HG02763 (cell line): ENCODE results near the gene FAM83D.
A peak's percentile ranks its signal among the peaks of the same experiment; 100 is the strongest.

Experiments
- ATAC-seq: cut with Tn5 transposase; IDR thresholded peaks from one replicate; pipeline ENCODE4 v1.9.1; 2021; ENCODE audit warnings: mild to moderate bottlenecking, moderate library complexity; ENCODE audit not compliant: unreplicated experiment

FAM83D gene

GRCh38 chr20:38997622-38998021, 71.4 kb downstream of the FAM83D start:
- ATAC-seq: peak; percentile 86

- ATAC-seq: no peak
Observed at GRCh38 chr20:38999217-38999616, 73.0 kb downstream of the FAM83D start.

- ATAC-seq: no peak
Observed at GRCh38 chr20:38999965-39000910, 74.0 kb downstream of the FAM83D start.
